H9 (cell line): ENCODE results near the gene HORMAD1. TPM values are rescaled to one million over a fixed set of nuclear protein-coding genes. Genes with fewer than 3 reads are reported as not detected.

Source experiments
- DNase-seq: peaks from one replicate; pipeline ENCODE4 v3.0.0-alpha.2; 2017
- H2AFZ ChIP-seq: one replicate; pipeline ENCODE4 v1.6.1; 2013; ENCODE audit warnings: mild to moderate bottlenecking, low read length, control low read depth, moderate library complexity
- H2AK5ac ChIP-seq: 2 replicates; pipeline ENCODE4 v1.6.1; 2013; ENCODE audit warnings: low read length, control low read depth, mixed read lengths; ENCODE audit not compliant: insufficient read length
- H2BK120ac ChIP-seq: one replicate; pipeline ENCODE4 v1.6.1; 2013; ENCODE audit warnings: low read depth, mild to moderate bottlenecking, low read length, control low read depth, inconsistent platforms; ENCODE audit not compliant: poor library complexity, severe bottlenecking
- H2BK12ac ChIP-seq: 2 replicates; pipeline ENCODE4 v1.6.1; 2013; ENCODE audit warnings: low read length, control low read depth, mixed read lengths, low read depth; ENCODE audit not compliant: insufficient read length
- H2BK15ac ChIP-seq: 2 replicates; pipeline ENCODE4 v1.6.1; 2013; ENCODE audit warnings: low read depth, low read length, control low read depth
- H2BK20ac ChIP-seq: one replicate; pipeline ENCODE4 v1.6.1; 2013; ENCODE audit warnings: low read depth, mild to moderate bottlenecking, low read length, control low read depth, inconsistent platforms; ENCODE audit not compliant: poor library complexity, severe bottlenecking
- H2BK5ac ChIP-seq: 2 replicates; pipeline ENCODE4 v1.6.1; 2013; ENCODE audit warnings: low read length, control low read depth, mixed read lengths; ENCODE audit not compliant: insufficient read length
- H3K14ac ChIP-seq: 2 replicates; pipeline ENCODE4 v1.6.1; 2013; ENCODE audit warnings: low read length, control low read depth; ENCODE audit not compliant: insufficient read depth
- H3K18ac ChIP-seq: 2 replicates; pipeline ENCODE4 v1.6.1; 2013; ENCODE audit warnings: low read depth, mild to moderate bottlenecking, mixed read lengths, low read length, control low read depth; ENCODE audit not compliant: insufficient read length
- H3K23ac ChIP-seq: 2 replicates; pipeline ENCODE4 v1.6.1; 2013; ENCODE audit warnings: low read length, control low read depth, mixed read lengths, low read depth; ENCODE audit not compliant: insufficient read length
- H3K23me2 ChIP-seq: 2 replicates; pipeline ENCODE4 v1.6.1; 2013; ENCODE audit warnings: low read depth, mild to moderate bottlenecking, mixed read lengths, low read length, control low read depth; ENCODE audit not compliant: insufficient read length, poor library complexity, severe bottlenecking
- H3K27ac ChIP-seq: 2 replicates; pipeline ENCODE4 v1.5.1; 2013; ENCODE audit warnings: low read length, control low read depth, mixed read lengths, low read depth; ENCODE audit not compliant: insufficient read length
- H3K27me3 ChIP-seq: 2 replicates; pipeline ENCODE4 v1.6.1; 2013; ENCODE audit warnings: low read length, control low read depth, inconsistent platforms; ENCODE audit not compliant: insufficient read depth
- H3K4ac ChIP-seq: 2 replicates; pipeline ENCODE4 v1.6.1; 2013; ENCODE audit warnings: low read depth, mild to moderate bottlenecking, control low read depth, inconsistent platforms, low read length, moderate library complexity
- H3K4me1 ChIP-seq: 2 replicates; pipeline ENCODE4 v1.6.1; 2013; ENCODE audit warnings: low read length, control low read depth, inconsistent platforms; ENCODE audit not compliant: insufficient read depth
- H3K4me2 ChIP-seq: 2 replicates; pipeline ENCODE4 v1.6.1; 2013; ENCODE audit warnings: low read length, control low read depth, mixed read lengths; ENCODE audit not compliant: insufficient read length, insufficient read depth
- H3K56ac ChIP-seq: 2 replicates; pipeline ENCODE4 v1.6.1; 2013; ENCODE audit warnings: low read depth, mild to moderate bottlenecking, mixed read lengths, low read length, control low read depth; ENCODE audit not compliant: insufficient read length
- H3K79me1 ChIP-seq: 2 replicates; pipeline ENCODE4 v1.6.1; 2013; ENCODE audit warnings: low read depth, mild to moderate bottlenecking, moderate library complexity, low read length, control low read depth, inconsistent platforms; ENCODE audit not compliant: insufficient read depth, poor library complexity, severe bottlenecking
- H3K79me2 ChIP-seq: 2 replicates; pipeline ENCODE4 v1.6.1; 2013; ENCODE audit warnings: low read length, control low read depth, inconsistent platforms; ENCODE audit not compliant: insufficient read depth
- H3K9ac ChIP-seq: 2 replicates; pipeline ENCODE4 v1.6.1; 2013; ENCODE audit warnings: low read length, control low read depth, mixed read lengths; ENCODE audit not compliant: insufficient read length; ENCODE audit errors: extremely low read depth
- H3K9me3 ChIP-seq: one replicate; pipeline ENCODE4 v1.6.1; 2013; ENCODE audit warnings: low read depth, low read length, inconsistent platforms; ENCODE audit not compliant: control insufficient read depth
- H3T11ph ChIP-seq: one replicate; pipeline ENCODE4 v1.6.1; 2013; ENCODE audit warnings: mild to moderate bottlenecking, low read length, control low read depth, inconsistent platforms
- H4K20me1 ChIP-seq: one replicate; pipeline ENCODE4 v1.6.1; 2013; ENCODE audit not compliant: control insufficient read depth, insufficient read length, insufficient read depth
- H4K5ac ChIP-seq: 2 replicates; pipeline ENCODE4 v1.6.1; 2013; ENCODE audit warnings: low read depth, mild to moderate bottlenecking, mixed read lengths, low read length, control low read depth; ENCODE audit not compliant: insufficient read length
- H4K8ac ChIP-seq: replicated peaks from 2 replicates; pipeline ENCODE4 v1.6.1; 2013; ENCODE audit warnings: low read length, control low read depth, mixed read lengths, low read depth; ENCODE audit not compliant: insufficient read length
- H4K91ac ChIP-seq: 2 replicates; pipeline ENCODE4 v1.6.1; 2013; ENCODE audit warnings: low read depth, mild to moderate bottlenecking, moderate library complexity, mixed read lengths, low read length, control low read depth; ENCODE audit not compliant: insufficient read length
- H3K27ac Mint-ChIP-seq, 3 experiments: 2 replicates in 2 of 3; 3 replicates in 1 of 3; pipeline ENCODE4 v1.8.0; 2020 to 2021; ENCODE audit warnings: mixed read lengths in 3 of 3, mild to moderate bottlenecking in 1 of 3, moderate library complexity in 1 of 3
- H3K27me3 Mint-ChIP-seq: 2 replicates; pipeline ENCODE4 v1.8.0; 2021; ENCODE audit warnings: low read depth, mild to moderate bottlenecking, moderate library complexity, mixed read lengths
- H3K36me3 Mint-ChIP-seq, 3 experiments: 2 replicates in 2 of 3; 3 replicates in 1 of 3; pipeline ENCODE4 v1.8.0; 2020 to 2021; ENCODE audit warnings: low read depth in 3 of 3, mixed read lengths in 3 of 3; ENCODE audit not compliant: insufficient read depth in 1 of 3
- H3K4me1 Mint-ChIP-seq, 2 experiments: 2 replicates each; pipeline ENCODE4 v1.8.0; 2020; ENCODE audit warnings: mixed read lengths in 2 of 2
- H3K4me3 Mint-ChIP-seq, 2 experiments: 2 replicates in 1 of 2; 3 replicates in 1 of 2; pipeline ENCODE4 v1.8.0; 2020 to 2021; ENCODE audit warnings: mild to moderate bottlenecking in 2 of 2, mixed read lengths in 2 of 2, moderate library complexity in 1 of 2
- H3K9me3 Mint-ChIP-seq, 2 experiments: 2 replicates in 1 of 2; 3 replicates in 1 of 2; pipeline ENCODE4 v1.8.0; 2020; ENCODE audit warnings: mild to moderate bottlenecking in 2 of 2, mixed read lengths in 2 of 2, moderate library complexity in 1 of 2
- CTCF ChIP-seq: fragments of 200-600 bp; sonication (generic); conservative IDR thresholded peaks from 3 replicates; pipeline ENCODE4 v1.8.0; 2021; ENCODE audit warnings: antibody characterized with exemption, mild to moderate bottlenecking
- WGBS: extraction: QIAGEN DNeasy Blood & Tissue Kit; methylation state at CpG from one replicate; pipeline ENCODE4 v1.1.7; 2013; ENCODE audit warnings: missing lambda C conversion rate, low lambda C conversion rate, mixed read lengths; ENCODE audit not compliant: insufficient read length; ENCODE audit errors: extremely low coverage; 5-methylcytosine and 5-hydroxymethylcytosine counted together
- total RNA-seq: library from RNA; stranded (reverse); gene quantifications from 2 replicates; pipeline ENCODE4 v1.2.1, GENCODE V29; 2021

HORMAD1 gene
- total RNA-seq, 1 experiment from 2014 or later, result not detected

GRCh38 chr1:150692720-150693119 is 28.0 kb downstream of the HORMAD1 start:
- H3K9me3 ChIP-seq, result no peaks in the 10 kb centered on the region
- H2BK12ac ChIP-seq, result no peak overlapping the region
- no peak overlapping the region for H2BK15ac ChIP-seq
- no peak overlapping the region for H3K4me3 Mint-ChIP-seq
- H3K9me3 Mint-ChIP-seq, result no peaks in the 10 kb centered on the region
- no peak overlapping the region for H3K14ac ChIP-seq
- no peak overlapping the region for H3K27ac ChIP-seq
- H4K8ac ChIP-seq, result no peak overlapping the region
- no peak overlapping the region for H2AFZ ChIP-seq
- no peak overlapping the region for H3T11ph ChIP-seq
- H3K27me3 ChIP-seq, result no peaks in the 10 kb centered on the region
- no peaks in the 10 kb centered on the region for H3K79me1 ChIP-seq
- H3K27me3 Mint-ChIP-seq, result no peaks in the 10 kb centered on the region
- TF ChIP-seq CTCF, result no peak
- no peak overlapping the region for H3K18ac ChIP-seq
- H3K4me1 ChIP-seq, result no peaks in the 10 kb centered on the region
- H3K23ac ChIP-seq, result no peak overlapping the region
- DNase-seq, result no peak
- no peak overlapping the region for H3K56ac ChIP-seq
- no peak overlapping the region for H4K5ac ChIP-seq
- no peak overlapping the region for H2BK120ac ChIP-seq
- peaks cover 2% of the 10 kb centered on the region; the same call in 1 of the 2 replicates for H3K79me2 ChIP-seq
- no peak overlapping the region for H2AK5ac ChIP-seq
- H3K4me2 ChIP-seq, result no peak overlapping the region
- peaks cover 9% of the 10 kb centered on the region in 2 experiments for H3K4me1 Mint-ChIP-seq
- H4K20me1 ChIP-seq, result no peaks in the 10 kb centered on the region
- H2BK5ac ChIP-seq, result no peak overlapping the region
- peaks cover 21 to 50% (median 43%) of the 10 kb centered on the region in 3 experiments; a peak in 6 of 7 replicates for H3K36me3 Mint-ChIP-seq
- H4K91ac ChIP-seq, result no peak overlapping the region
- no CpG with 5 or more reads among the region's 3 CpGs for WGBS
- no peak overlapping the region for H2BK20ac ChIP-seq
- H3K9ac ChIP-seq, result no peak overlapping the region
- H3K27ac Mint-ChIP-seq, result no peak overlapping the region
- H3K23me2 ChIP-seq, result peaks cover 4% of the 10 kb centered on the region
- no peak overlapping the region for H3K4ac ChIP-seq
